Adrenal gland (tissue), 12 donors: Measurements from ENCODE around the gene C19orf25. TPM values are rescaled to one million over a fixed set of nuclear protein-coding genes. Genes with fewer than 3 reads are reported as not detected.

Experiments
- DNase-seq, 7 donors: peaks; one replicate each; pipeline ENCODE4 v3.0.0-alpha.2; 2019 to 2020
- H3K27ac ChIP-seq, 5 donors: fragments of 200-600 bp; sonication (generic) in 4 of 5; 1 replicate in 3 of 5; 2 replicates in 2 of 5; pipeline versions ENCODE4 v1.5.1 to v1.8.0; 2016 to 2020; ENCODE audit warnings: mild to moderate bottlenecking in 1 of 5
- H3K27me3 ChIP-seq: fragments of 200-600 bp; 2 replicates; pipeline ENCODE4 v1.8.0; 2021
- H3K36me3 ChIP-seq, 2 donors: fragments of 200-600 bp; replicated peaks in 1 of 2; 1 replicate in 1 of 2; 2 replicates in 1 of 2; pipeline versions ENCODE4 v1.5.1 to v1.8.0; 2018 to 2022
- H3K4me1 ChIP-seq, 2 donors: fragments of 200-600 bp; replicated peaks in 1 of 2; 1 replicate in 1 of 2; 2 replicates in 1 of 2; pipeline versions ENCODE4 v1.5.1 to v1.8.0; 2018 to 2021
- H3K4me3 ChIP-seq, 4 donors: fragments of 200-600 bp; sonication (generic) in 3 of 4; one replicate each; pipeline ENCODE4 v1.5.1; 2016 to 2018
- H3K9me3 ChIP-seq, 3 donors: fragments of 200-600 bp; sonication (generic) in 1 of 3; replicated peaks in 1 of 3; 1 replicate in 2 of 3; 2 replicates in 1 of 3; pipeline versions ENCODE4 v1.5.1 to v1.8.0; 2016 to 2021
- CTCF ChIP-seq, 6 experiments: fragments of 450-650 bp in 4 of 6; fragments of 200-600 bp in 2 of 6; sonication (generic) in 1 of 6; IDR thresholded peaks; 1 replicate in 5 of 6; 2 replicates in 1 of 6; pipeline versions ENCODE4 v1.5.1 to v1.8.0; 2016 to 2021; ENCODE audit warnings: antibody characterized with exemption in 6 of 6, mild to moderate bottlenecking in 2 of 6, moderate library complexity in 1 of 6
- POLR2A ChIP-seq, 2 donors: fragments of 450-650 bp; IDR thresholded peaks; one replicate each; pipeline ENCODE4 v1.6.1; 2017; ENCODE audit warnings: antibody characterized with exemption in 2 of 2, mild to moderate bottlenecking in 2 of 2, moderate library complexity in 1 of 2
- WGBS, 4 donors: extraction: QIAGEN DNeasy Blood & Tissue Kit in 2 of 4; methylation state at CpG; one replicate each; pipeline versions ENCODE4 v1.1.5 to v1.1.7; 2013 to 2017; 5-methylcytosine and 5-hydroxymethylcytosine counted together
- intact Hi-C, 2 donors: fragments of 100-400 bp; cut with DNase I; formaldehyde crosslinking; loops; one replicate each; pipeline versions ENCODE4 v1.14.1 to v1.15.0; 2022 to 2023
- polyA plus RNA-seq, 3 donors: library from polyadenylated mRNA; stranded (reverse); fragments of 200-250 nt in 2 of 3; fragments of 350-450 nt in 1 of 3; fragmentation: Illumina TruSeq in 1 of 3; extraction: RNeasy Lipid Tissue Mini Kit (QIAGEN cat#74804) in 1 of 3; gene quantifications; one replicate each; pipeline ENCODE4 v1.2.3, GENCODE V29; 2013 to 2014
- total RNA-seq, 9 donors: library from RNA; depleted of rRNA in 4 of 9; stranded (reverse); fragments of >200 nt in 4 of 9; fragments of 120-200 nt in 1 of 9; fragmentation: NEBNext Ultra II Directional in 1 of 9; extraction: Animal tissue kit (Norgen Biotek cat#: 25700) in 1 of 9; gene quantifications; one replicate each; pipeline versions ENCODE4 v1.1.0 to v1.2.4, GENCODE V29; 2013 to 2023
- donor health status: healthy with polysubstance abuse.
- donor health status: Bipolar disorder and iron deficiency.
- donor health status: DM: yes; HTN: yes; CAD: no.
- donor health status: DM: no; HTN: no; CAD: no.
- donor health status: DM: no; HTN: no; CAD: no.
- donor health status: DM: yes; HTN: yes; CAD: no.

C19orf25 gene
- total and polyA plus RNA-seq, 12 donors: 6.0 to 60.4 (median 34.7) TPM

GRCh38 chr19:1523412-1524286 lies 44.6 kb upstream of the C19orf25 start, which contains the start of gene PLK5:
TSS of gene PLK5 (plus strand) at chr19:1524077. CDS start at chr19:1526997, 2,920 bp downstream.
- DNase-seq: no peak
- no peaks in the 10 kb centered on the region for H3K4me1 ChIP-seq
- H3K36me3 ChIP-seq: no peaks in the 10 kb centered on the region
- H3K27me3 ChIP-seq: peaks cover 45% of the 10 kb centered on the region
- no peak for TF ChIP-seq CTCF (IDR thresholded peaks at IDR 0.05)
- no peak for TF ChIP-seq POLR2A (IDR thresholded peaks at IDR 0.05)
- 8 to 35% (median 12%) methylated on average over 19 to 92 of the region's 92 CpGs for WGBS, 4 donors
- no peaks in the 10 kb centered on the region for H3K9me3 ChIP-seq
- intact Hi-C loops: no loop called here
- H3K4me3 ChIP-seq: peak within 1 kb of the TSS in 1 of 4 donors; percentile 23
- no peak within 1 kb of the TSS for H3K27ac ChIP-seq

- Histone ChIP-seq H3K36me3 (no peaks in the 10 kb centered on the region), H3K27ac (no peak overlapping the region), H3K4me3 (no peak overlapping the region), H3K9me3 (no peaks in the 10 kb centered on the region), H3K27me3 (peaks cover 43% of the 10 kb centered on the region), H3K4me1 (no peaks in the 10 kb centered on the region)
- 70 to 86% (median 79%) methylated on average over 6 to 18 of the region's 18 CpGs for WGBS, 4 donors
- TF ChIP-seq CTCF (IDR thresholded peaks at IDR 0.05) (no peak), POLR2A (IDR thresholded peaks at IDR 0.05) (no peak)
- DNase-seq: no peak
- intact Hi-C loops: no loop called here
Measured at GRCh38 chr19:1522838-1523237, 43.8 kb upstream of the C19orf25 start.

- WGBS, 4 donors: 73 to 79% (median 77%) methylated on average over 3 to 10 of the region's 10 CpGs
- H3K27me3 ChIP-seq: peaks cover 35% of the 10 kb centered on the region
- H3K4me3 ChIP-seq: no peak overlapping the region
- no peak for DNase-seq
- no peak for TF ChIP-seq POLR2A (IDR thresholded peaks at IDR 0.05)
- H3K4me1 ChIP-seq: no peaks in the 10 kb centered on the region
- intact Hi-C loops: no loop called here
- H3K27ac ChIP-seq: no peak overlapping the region
- H3K9me3 ChIP-seq: no peaks in the 10 kb centered on the region
- no peaks in the 10 kb centered on the region for H3K36me3 ChIP-seq
Measured at GRCh38 chr19:1522061-1522460, 43.0 kb upstream of the C19orf25 start.

GRCh38 chr19:1521636-1522035 lies 42.6 kb upstream of the C19orf25 start:
- DNase-seq: no peak
- intact Hi-C loops: no loop called here
- no peak overlapping the region for H3K27ac ChIP-seq

More at GRCh38 chr19:1521636-1522035, 42.6 kb upstream of the C19orf25 start:
- 78 to 87% (median 79%) methylated on average over 8 to 14 of the region's 14 CpGs for WGBS, 4 donors
- TF ChIP-seq POLR2A (IDR thresholded peaks at IDR 0.05): no peak
- TF ChIP-seq CTCF (IDR thresholded peaks at IDR 0.05): no peak
- Histone ChIP-seq H3K9me3 (no peaks in the 10 kb centered on the region), H3K27me3 (peaks cover 35% of the 10 kb centered on the region), H3K36me3 (no peaks in the 10 kb centered on the region), H3K4me3 (no peak overlapping the region), H3K4me1 (no peaks in the 10 kb centered on the region)
